ENCODE results near the gene TCF20. TPM values are rescaled to one million over a fixed set of nuclear protein-coding genes. Genes with fewer than 3 reads are reported as not detected.
A peak's percentile ranks its signal among the peaks of the same experiment; 100 is the strongest.

Gene TCF20
- polyA plus RNA-seq, 1 of the 3 experiments (the other 2 are of a cell fraction) = 8.5 TPM

- Histone ChIP-seq H3K9me2 (no peaks in the 10 kb centered on the region), H3K4me1 (ENCODE audit: control insufficient read depth in 1 of 2, insufficient read depth in 2 of 2, low read depth in 1 of 2, low read length in 1 of 2) (peaks cover 0 to 4% of the 10 kb centered on the region in 2 experiments; a peak in 1 of 4 replicates), H3K4me2 (no peak overlapping the region), H2AFZ (ENCODE audit: low read depth) (no peak overlapping the region), H3K9ac (no peak overlapping the region), H3K79me2 (ENCODE audit: insufficient read depth) (no peaks in the 10 kb centered on the region), H3K36me3 (replicated peaks in 1 of 2; ENCODE audit: control insufficient read depth in 1 of 2, insufficient read depth in 2 of 2, low read length in 1 of 2) (no peaks in the 10 kb centered on the region), H3K4me3 (ENCODE audit: low read depth in 2 of 2, low read length in 1 of 2) (no peak overlapping the region), H3K9me3 (no peaks in the 10 kb centered on the region), H3K27me3 (ENCODE audit: insufficient read depth) (no peaks in the 10 kb centered on the region), H3K27ac (ENCODE audit: low read depth in 2 of 2, low read length in 1 of 2) (no peak overlapping the region), H3F3A (replicated peaks; ENCODE audit: insufficient read depth) (no peaks in the 10 kb centered on the region), H4K20me1 (ENCODE audit: insufficient read depth) (0 out of 2 replicates have a peak, but pooled peaks cover 4% of the 10 kb centered on the region)
- WGBS (ENCODE audit: low lambda C conversion rate) = 88% methylated on average over 18 of the region's 36 CpGs
- DNase-seq = peak; percentile 43
- CTCF ChIA-PET = no interaction called here
- POLR2A ChIA-PET = no interaction called here
- no peak for TF ChIP-seq NRF1 (IDR thresholded peaks at IDR 0.05; ENCODE audit: low read depth, low read length)
These were observed 19.5 kb upstream of the TCF20 start for GRCh38 chr22:42289671-42290541.

DNA sequence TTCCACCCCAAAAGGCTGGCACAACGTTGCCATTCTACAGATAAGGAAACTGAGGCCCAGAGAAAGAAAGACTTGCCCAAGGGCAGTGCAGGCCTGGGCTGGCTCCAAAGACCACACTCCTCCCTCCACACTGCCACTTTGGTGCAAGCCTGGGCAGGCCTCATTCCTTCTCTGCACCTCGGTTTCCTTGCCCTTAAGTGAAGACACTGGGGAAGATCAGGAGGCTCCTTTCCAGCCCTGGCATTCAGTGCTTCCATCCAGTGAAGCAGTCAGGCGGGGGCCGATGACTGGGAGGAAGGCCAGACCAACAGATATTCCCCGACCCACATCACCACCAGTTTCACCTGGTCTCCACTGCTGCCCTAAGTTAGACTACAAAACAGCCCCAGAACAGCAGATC is 18.3 kb upstream of the TCF20 start:
- no peak for TF ChIP-seq MXI1 (IDR thresholded peaks at IDR 0.05; ENCODE audit: low read depth, low read length)
- TF ChIP-seq ZBTB33 (IDR thresholded peaks at IDR 0.05; ENCODE audit: borderline replicate concordance, low read depth) = no peak
- no peak for TF ChIP-seq RFX5 (IDR thresholded peaks at IDR 0.05; ENCODE audit: low read length)
- no peak for TF ChIP-seq YY1 (IDR thresholded peaks at IDR 0.05; ENCODE audit: low read depth)
- TF ChIP-seq SIN3A (IDR thresholded peaks at IDR 0.05; ENCODE audit: borderline replicate concordance, low read depth, low read length) = no peak
- TF ChIP-seq, protein P1, sequence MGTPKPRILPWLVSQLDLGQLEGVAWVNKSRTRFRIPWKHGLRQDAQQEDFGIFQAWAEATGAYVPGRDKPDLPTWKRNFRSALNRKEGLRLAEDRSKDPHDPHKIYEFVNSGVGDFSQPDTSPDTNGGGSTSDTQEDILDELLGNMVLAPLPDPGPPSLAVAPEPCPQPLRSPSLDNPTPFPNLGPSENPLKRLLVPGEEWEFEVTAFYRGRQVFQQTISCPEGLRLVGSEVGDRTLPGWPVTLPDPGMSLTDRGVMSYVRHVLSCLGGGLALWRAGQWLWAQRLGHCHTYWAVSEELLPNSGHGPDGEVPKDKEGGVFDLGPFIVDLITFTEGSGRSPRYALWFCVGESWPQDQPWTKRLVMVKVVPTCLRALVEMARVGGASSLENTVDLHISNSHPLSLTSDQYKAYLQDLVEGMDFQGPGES (IDR thresholded peaks at IDR 0.05; ENCODE audit: low read depth, low read length) = no peak
- TF ChIP-seq NRF1 (IDR thresholded peaks at IDR 0.05; ENCODE audit: low read depth, low read length) = no peak
- TF ChIP-seq EP300 (IDR thresholded peaks at IDR 0.05; ENCODE audit: borderline replicate concordance in 1 of 2, low read depth in 1 of 2, low read length in 1 of 2) = no peak
- TF ChIP-seq RAD21 (IDR thresholded peaks at IDR 0.05; ENCODE audit: low read length) = no peak
- no peak for TF ChIP-seq NFIC (IDR thresholded peaks at IDR 0.05; ENCODE audit: borderline replicate concordance)
- TF ChIP-seq TAF1 (IDR thresholded peaks at IDR 0.05; ENCODE audit: borderline replicate concordance, low read depth, low read length) = no peak
- TF ChIP-seq GABPA (IDR thresholded peaks at IDR 0.05; ENCODE audit: low read depth) = no peak
- TF ChIP-seq FOXJ3 (CRISPR knock-in tag; IDR thresholded peaks at IDR 0.05) = no peak
- no peak for TF ChIP-seq MEF2A (IDR thresholded peaks at IDR 0.05; ENCODE audit: borderline replicate concordance, low read depth)
- DNase-seq = no peak
- no peak overlapping the region for H2AFZ ChIP-seq (ENCODE audit: low read depth)
- H3F3A ChIP-seq (replicated peaks; ENCODE audit: insufficient read depth) = no peaks in the 10 kb centered on the region
- H3K4me1 ChIP-seq (ENCODE audit: control insufficient read depth in 1 of 2, insufficient read depth in 2 of 2, low read depth in 1 of 2, low read length in 1 of 2) = peaks cover 0 to 2% of the 10 kb centered on the region in 2 experiments; a peak in 1 of 4 replicates
- H3K36me3 ChIP-seq (replicated peaks in 1 of 2; ENCODE audit: control insufficient read depth in 1 of 2, insufficient read depth in 2 of 2, low read length in 1 of 2) = no peaks in the 10 kb centered on the region
- WGBS (ENCODE audit: low lambda C conversion rate) = 0% methylated on average over 1 of the region's 5 CpGs
- H3K27me3 ChIP-seq (ENCODE audit: insufficient read depth) = no peaks in the 10 kb centered on the region
- H3K9me3 ChIP-seq = no peaks in the 10 kb centered on the region
- no peak overlapping the region for H3K9ac ChIP-seq
- ChIA-PET POLR2A (no interaction called here), CTCF (no interaction called here)
- H3K79me2 ChIP-seq (ENCODE audit: insufficient read depth) = no peaks in the 10 kb centered on the region
- H3K27ac ChIP-seq (ENCODE audit: low read depth in 2 of 2, low read length in 1 of 2) = no peak overlapping the region
- H3K4me2 ChIP-seq = no peak overlapping the region
- no peaks in the 10 kb centered on the region for H3K9me2 ChIP-seq
- no peaks in the 10 kb centered on the region for H4K20me1 ChIP-seq (ENCODE audit: insufficient read depth)
- no peak overlapping the region for H3K4me3 ChIP-seq (ENCODE audit: low read depth in 2 of 2, low read length in 1 of 2)

Data from SK-N-SH (cell line).